ENCODE measurements around the gene PKP1.

GRCh38 chr1:201307231-201307630 is 23.9 kb downstream of the PKP1 start:
- TF ChIP-seq, protein P1, sequence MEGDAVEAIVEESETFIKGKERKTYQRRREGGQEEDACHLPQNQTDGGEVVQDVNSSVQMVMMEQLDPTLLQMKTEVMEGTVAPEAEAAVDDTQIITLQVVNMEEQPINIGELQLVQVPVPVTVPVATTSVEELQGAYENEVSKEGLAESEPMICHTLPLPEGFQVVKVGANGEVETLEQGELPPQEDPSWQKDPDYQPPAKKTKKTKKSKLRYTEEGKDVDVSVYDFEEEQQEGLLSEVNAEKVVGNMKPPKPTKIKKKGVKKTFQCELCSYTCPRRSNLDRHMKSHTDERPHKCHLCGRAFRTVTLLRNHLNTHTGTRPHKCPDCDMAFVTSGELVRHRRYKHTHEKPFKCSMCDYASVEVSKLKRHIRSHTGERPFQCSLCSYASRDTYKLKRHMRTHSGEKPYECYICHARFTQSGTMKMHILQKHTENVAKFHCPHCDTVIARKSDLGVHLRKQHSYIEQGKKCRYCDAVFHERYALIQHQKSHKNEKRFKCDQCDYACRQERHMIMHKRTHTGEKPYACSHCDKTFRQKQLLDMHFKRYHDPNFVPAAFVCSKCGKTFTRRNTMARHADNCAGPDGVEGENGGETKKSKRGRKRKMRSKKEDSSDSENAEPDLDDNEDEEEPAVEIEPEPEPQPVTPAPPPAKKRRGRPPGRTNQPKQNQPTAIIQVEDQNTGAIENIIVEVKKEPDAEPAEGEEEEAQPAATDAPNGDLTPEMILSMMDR (IDR thresholded peaks at IDR 0.05; ENCODE audit: insufficient read depth, low read length, poor library complexity, severe bottlenecking): no peak
- no peak for TF ChIP-seq EZH2phosphoT487 (conservative IDR thresholded peaks at IDR 0.05; ENCODE audit: low read length)
